ENCODE measurements around the gene DCP2. TPM values are rescaled to one million over a fixed set of nuclear protein-coding genes. Genes with fewer than 3 reads are reported as not detected.

The DCP2 gene
- total RNA-seq, 4 donors from 2014 or later: 11.3 to 45.5 (median 23.0) TPM

GRCh38 chr5:112933105-112933504, 43.5 kb upstream of the DCP2 start:
- Histone ChIP-seq H3K4me3 (no peak overlapping the region), H3K9me3 (no peaks in the 10 kb centered on the region), H3K4me1 (peaks cover 14% of the 10 kb centered on the region), H3K36me3 (no peaks in the 10 kb centered on the region), H3K27ac (no peak overlapping the region), H3K27me3 (no peaks in the 10 kb centered on the region)
- WGBS: 52% methylated on average over 1 of the region's 1 CpG
- TF ChIP-seq POLR2AphosphoS5 (IDR thresholded peaks at IDR 0.05) (no peak), EP300 (IDR thresholded peaks at IDR 0.05) (no peak), CTCF (IDR thresholded peaks at IDR 0.05) (no peak), POLR2A (IDR thresholded peaks at IDR 0.05) (no peak)
- no peak for DNase-seq (ENCODE audit: low spot score in 2 of 2)

GRCh38 chr5:112933651-112934365, 42.8 kb upstream of the DCP2 start:
- Histone ChIP-seq H3K27ac (peak overlapping the region; percentile 2), H3K4me1 (peaks cover 10% of the 10 kb centered on the region), H3K4me3 (no peak overlapping the region), H3K36me3 (no peaks in the 10 kb centered on the region), H3K9me3 (no peaks in the 10 kb centered on the region), H3K27me3 (no peaks in the 10 kb centered on the region)
- 55% methylated on average over 1 of the region's 1 CpG for WGBS
- no peak for TF ChIP-seq POLR2A (IDR thresholded peaks at IDR 0.05)
- TF ChIP-seq EP300 (IDR thresholded peaks at IDR 0.05): no peak
- no peak for DNase-seq (ENCODE audit: low spot score in 2 of 2)

GRCh38 chr5:112934366-112934663, 42.3 kb upstream of the DCP2 start:
- Histone ChIP-seq H3K36me3 (no peaks in the 10 kb centered on the region), H3K27ac (peak overlapping the region; percentile 2), H3K4me1 (peaks cover 6% of the 10 kb centered on the region), H3K27me3 (no peaks in the 10 kb centered on the region), H3K9me3 (no peaks in the 10 kb centered on the region), H3K4me3 (no peak overlapping the region)
- no peak for TF ChIP-seq EP300 (IDR thresholded peaks at IDR 0.05)
- no peak for TF ChIP-seq CTCF (IDR thresholded peaks at IDR 0.05)
- no peak for TF ChIP-seq POLR2AphosphoS5 (IDR thresholded peaks at IDR 0.05)
- TF ChIP-seq POLR2A (IDR thresholded peaks at IDR 0.05): no peak
- no peak for DNase-seq (ENCODE audit: low spot score in 2 of 2)

- no peaks in the 10 kb centered on the region for H3K27me3 ChIP-seq
- H3K4me3 ChIP-seq: no peak overlapping the region
- H3K36me3 ChIP-seq: no peaks in the 10 kb centered on the region
- 90% methylated on average over 5 of the region's 5 CpGs for WGBS
- H3K4me1 ChIP-seq: peaks cover 2% of the 10 kb centered on the region
- no peak overlapping the region for H3K27ac ChIP-seq
- no peak for DNase-seq (ENCODE audit: low spot score in 2 of 2)
- H3K9me3 ChIP-seq: no peaks in the 10 kb centered on the region
- no peak for TF ChIP-seq EP300 (IDR thresholded peaks at IDR 0.05)
- TF ChIP-seq CTCF (IDR thresholded peaks at IDR 0.05): no peak
- TF ChIP-seq POLR2AphosphoS5 (IDR thresholded peaks at IDR 0.05): no peak
- TF ChIP-seq POLR2A (IDR thresholded peaks at IDR 0.05): no peak
These were observed 40.9 kb upstream of the DCP2 start for GRCh38 chr5:112935675-112936074.

- Histone ChIP-seq H3K9me3 (no peaks in the 10 kb centered on the region), H3K27me3 (no peaks in the 10 kb centered on the region), H3K4me1 (peaks cover 2% of the 10 kb centered on the region), H3K27ac (no peak overlapping the region), H3K4me3 (no peak overlapping the region), H3K36me3 (no peaks in the 10 kb centered on the region)
- WGBS: 82% methylated on average over 8 of the region's 8 CpGs
- DNase-seq (ENCODE audit: low spot score in 2 of 2): no peak
- TF ChIP-seq POLR2A (IDR thresholded peaks at IDR 0.05) (no peak), EP300 (IDR thresholded peaks at IDR 0.05) (no peak), CTCF (IDR thresholded peaks at IDR 0.05) (no peak), POLR2AphosphoS5 (IDR thresholded peaks at IDR 0.05) (no peak)
These were observed 38.3 kb upstream of the DCP2 start for GRCh38 chr5:112938286-112938685.

- H3K27ac ChIP-seq: no peak overlapping the region
- H3K4me1 ChIP-seq: no peaks in the 10 kb centered on the region
- no peaks in the 10 kb centered on the region for H3K9me3 ChIP-seq
- DNase-seq (ENCODE audit: low spot score in 2 of 2): no peak
- WGBS: 73% methylated on average over 2 of the region's 2 CpGs
- TF ChIP-seq POLR2A (IDR thresholded peaks at IDR 0.05) (no peak), EP300 (IDR thresholded peaks at IDR 0.05) (no peak), CTCF (IDR thresholded peaks at IDR 0.05) (no peak)
- H3K27me3 ChIP-seq: no peaks in the 10 kb centered on the region
- no peak overlapping the region for H3K4me3 ChIP-seq
- no peaks in the 10 kb centered on the region for H3K36me3 ChIP-seq
These were observed 35.9 kb upstream of the DCP2 start for GRCh38 chr5:112940670-112941069.

Measured in suprapubic skin (tissue), 4 donors.